ENCODE results near the gene SP110. TPM values are rescaled to one million over a fixed set of nuclear protein-coding genes. Genes with fewer than 3 reads are reported as not detected.

SP110 gene
- total RNA-seq, 1 donor from 2014 or later = 29.6 TPM

DNA sequence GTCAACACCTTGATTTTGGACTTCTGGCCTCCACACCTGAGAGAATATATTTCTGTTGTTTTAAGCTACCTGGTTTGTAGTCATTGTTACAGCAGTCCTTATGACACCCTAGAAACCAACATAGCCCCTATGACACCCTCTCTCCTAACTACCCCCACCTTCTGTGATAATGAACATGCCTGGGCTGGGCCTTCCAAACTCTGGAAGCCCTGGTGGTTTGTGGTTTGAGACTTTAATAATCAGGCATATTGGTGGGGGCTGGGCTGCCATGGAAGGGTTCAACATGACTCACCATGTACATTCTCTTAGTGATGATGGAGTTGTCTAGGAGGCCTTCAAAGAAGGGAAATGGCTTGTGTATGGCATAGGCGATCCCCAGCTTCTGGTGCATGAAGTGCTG lies 3.3 kb downstream of the SP110 start:
- Mint-ChIP-seq H3K27me3 (ENCODE audit: low read depth) (no peaks in the 10 kb centered on the region), H3K4me1 (peaks cover 23% of the 10 kb centered on the region), H3K9me3 (no peaks in the 10 kb centered on the region), H3K27ac (no peak overlapping the region), H3K36me3 (peaks cover 28% of the 10 kb centered on the region), H3K4me3 (no peak overlapping the region)
- DNase-seq (ENCODE audit: low spot score in 2 of 2, unreplicated experiment in 2 of 2) = no peak
- no peak for TF ChIP-seq CTCF (IDR thresholded peaks at IDR 0.05; ENCODE audit: unreplicated experiment)

GRCh38 chr2:230209422-230210051 lies 10.2 kb downstream of the SP110 start:
- Mint-ChIP-seq H3K27me3 (ENCODE audit: low read depth) (no peaks in the 10 kb centered on the region), H3K4me3 (no peak overlapping the region), H3K36me3 (peaks cover 34% of the 10 kb centered on the region), H3K27ac (no peak overlapping the region), H3K4me1 (no peaks in the 10 kb centered on the region), H3K9me3 (no peaks in the 10 kb centered on the region)
- no peak for DNase-seq (ENCODE audit: low spot score in 2 of 2, unreplicated experiment in 2 of 2)
- TF ChIP-seq CTCF (IDR thresholded peaks at IDR 0.05; ENCODE audit: unreplicated experiment) = no peak

DNA sequence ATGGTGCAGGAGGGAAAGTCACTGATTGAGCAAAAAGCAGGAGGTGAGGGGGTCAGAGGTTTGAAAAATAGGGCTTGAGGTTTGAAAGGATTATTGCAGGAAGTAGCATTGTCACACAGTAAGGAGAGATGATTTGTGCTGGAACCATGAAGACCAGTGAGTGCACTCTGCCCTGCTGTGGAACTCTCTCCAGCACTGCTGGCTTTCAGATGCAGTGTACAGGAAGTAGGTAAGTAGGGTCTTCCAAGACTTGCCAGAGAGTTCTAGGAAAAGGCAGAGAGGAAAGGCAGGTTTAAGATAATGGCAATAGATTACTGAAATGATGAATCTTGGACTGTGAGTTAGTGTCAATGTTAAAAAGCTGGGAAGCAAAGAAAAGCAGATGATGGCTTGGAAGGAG lies 11.2 kb downstream of the SP110 start:
- Mint-ChIP-seq H3K9me3 (no peaks in the 10 kb centered on the region), H3K27me3 (ENCODE audit: low read depth) (no peaks in the 10 kb centered on the region), H3K27ac (no peak overlapping the region), H3K36me3 (peaks cover 32% of the 10 kb centered on the region), H3K4me1 (no peaks in the 10 kb centered on the region), H3K4me3 (no peak overlapping the region)
- DNase-seq (ENCODE audit: low spot score in 2 of 2, unreplicated experiment in 2 of 2) = no peak
- TF ChIP-seq CTCF (IDR thresholded peaks at IDR 0.05; ENCODE audit: unreplicated experiment) = no peak

- Mint-ChIP-seq H3K9me3 (peaks cover 9% of the 10 kb centered on the region), H3K27ac (no peak overlapping the region), H3K27me3 (ENCODE audit: low read depth) (no peaks in the 10 kb centered on the region), H3K36me3 (peaks cover 45% of the 10 kb centered on the region), H3K4me1 (no peaks in the 10 kb centered on the region), H3K4me3 (no peak overlapping the region)
- TF ChIP-seq CTCF (IDR thresholded peaks at IDR 0.05; ENCODE audit: unreplicated experiment) = no peak
- DNase-seq (ENCODE audit: low spot score in 2 of 2, unreplicated experiment in 2 of 2) = no peak
These were observed 14.1 kb downstream of the SP110 start for GRCh38 chr2:230205721-230206120.

DNA sequence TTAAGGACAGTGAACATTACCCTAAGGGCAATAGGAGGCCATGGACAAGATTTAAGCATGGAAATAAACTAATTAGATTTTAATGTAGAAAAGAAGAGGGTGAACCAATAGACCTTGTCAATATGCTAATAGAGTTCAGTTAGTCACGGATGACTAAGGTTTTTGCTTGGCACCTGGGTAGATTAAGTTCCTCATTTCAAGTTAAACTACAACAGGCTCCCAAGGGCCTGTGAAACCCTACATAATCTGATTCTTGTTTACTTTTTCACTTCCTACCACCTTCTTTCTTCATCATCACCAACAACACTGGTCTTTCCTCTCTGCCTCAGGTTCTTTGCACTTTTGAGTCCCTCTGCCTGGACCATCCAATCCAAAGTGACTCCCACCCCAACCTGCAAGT lies 14.8 kb downstream of the SP110 start:
- Mint-ChIP-seq H3K36me3 (peaks cover 51% of the 10 kb centered on the region), H3K9me3 (peaks cover 9% of the 10 kb centered on the region), H3K4me1 (no peaks in the 10 kb centered on the region), H3K27me3 (ENCODE audit: low read depth) (no peaks in the 10 kb centered on the region), H3K4me3 (no peak overlapping the region), H3K27ac (no peak overlapping the region)
- TF ChIP-seq CTCF (IDR thresholded peaks at IDR 0.05; ENCODE audit: unreplicated experiment) = no peak
- no peak for DNase-seq (ENCODE audit: low spot score in 2 of 2, unreplicated experiment in 2 of 2)
